HG03159 (cell line): Measurements from ENCODE around the gene BTN3A1.

Experiments used
- ATAC-seq: cut with Tn5 transposase; IDR thresholded peaks from one replicate; pipeline ENCODE4 v1.9.1; 2021; ENCODE audit warnings: mild to moderate bottlenecking, moderate library complexity; ENCODE audit not compliant: unreplicated experiment

Gene BTN3A1

GRCh38 chr6:26379292-26379691, 22.8 kb upstream of the BTN3A1 start:
- ATAC-seq = no peak

GRCh38 chr6:26379740-26380139, 22.3 kb upstream of the BTN3A1 start:
- ATAC-seq = no peak

GRCh38 chr6:26380256-26380655, 21.8 kb upstream of the BTN3A1 start:
- ATAC-seq = no peak

GRCh38 chr6:26382121-26382520, 20.0 kb upstream of the BTN3A1 start:
- no peak for ATAC-seq

DNA sequence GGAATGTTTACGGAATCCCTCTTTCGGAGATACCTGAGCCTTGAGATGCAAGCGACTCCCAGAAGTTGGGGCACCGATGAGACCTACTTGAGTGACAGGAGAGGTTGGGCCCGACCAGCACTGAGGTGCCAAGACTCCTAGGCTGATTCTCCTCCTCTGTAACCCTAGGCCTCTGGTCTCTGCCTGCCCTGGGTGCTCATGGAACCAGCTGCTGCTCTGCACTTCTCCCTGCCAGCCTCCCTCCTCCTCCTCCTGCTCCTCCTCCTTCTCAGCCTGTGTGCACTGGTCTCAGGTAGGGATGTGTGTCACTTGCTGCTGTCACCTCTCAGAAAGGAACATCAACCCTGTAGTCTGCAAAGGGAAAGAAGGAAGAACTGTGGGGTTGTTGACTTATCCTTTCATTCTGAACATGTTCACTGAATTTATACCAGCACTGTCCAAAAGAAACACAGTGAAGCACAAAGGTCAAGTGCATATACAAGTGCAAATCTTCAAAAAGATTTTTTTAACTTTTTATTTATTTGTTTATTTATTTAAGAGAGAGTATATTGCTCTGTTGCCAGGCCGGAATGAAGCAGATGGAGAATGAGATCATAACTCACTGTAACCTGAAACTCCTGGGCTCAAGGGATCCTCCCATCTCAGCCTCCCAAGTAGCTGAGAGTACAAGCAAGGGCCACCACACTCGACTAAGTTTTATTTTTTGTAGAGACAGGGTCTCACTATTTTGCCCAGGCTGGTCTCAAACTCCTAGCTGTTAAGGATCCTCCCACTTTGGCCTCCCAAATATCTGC, 18.3 kb upstream of the BTN3A1 start:
- peak; percentile 21 for ATAC-seq

- no peak for ATAC-seq
Measured at GRCh38 chr6:26385734-26386125, 16.3 kb upstream of the BTN3A1 start.

DNA sequence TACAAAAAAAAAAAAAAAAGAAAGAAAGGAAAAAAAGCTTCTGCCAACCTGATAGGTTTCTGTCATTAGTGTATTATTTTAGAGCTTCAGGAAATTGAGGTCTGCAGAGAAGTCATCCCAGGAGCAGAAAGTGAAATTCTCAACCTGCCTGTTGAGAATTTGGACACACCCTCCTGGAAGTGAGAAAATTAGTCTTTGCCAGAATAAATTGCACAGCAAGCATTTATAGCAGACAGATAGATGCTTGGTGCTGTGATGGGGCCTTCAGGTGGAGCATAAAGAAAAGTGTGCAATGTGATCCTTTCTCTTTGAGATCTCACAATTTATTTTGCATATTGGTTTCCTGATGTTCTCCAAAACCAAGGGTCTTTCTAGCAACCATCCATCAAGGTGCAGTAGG, 14.5 kb upstream of the BTN3A1 start:
- no peak for ATAC-seq

DNA sequence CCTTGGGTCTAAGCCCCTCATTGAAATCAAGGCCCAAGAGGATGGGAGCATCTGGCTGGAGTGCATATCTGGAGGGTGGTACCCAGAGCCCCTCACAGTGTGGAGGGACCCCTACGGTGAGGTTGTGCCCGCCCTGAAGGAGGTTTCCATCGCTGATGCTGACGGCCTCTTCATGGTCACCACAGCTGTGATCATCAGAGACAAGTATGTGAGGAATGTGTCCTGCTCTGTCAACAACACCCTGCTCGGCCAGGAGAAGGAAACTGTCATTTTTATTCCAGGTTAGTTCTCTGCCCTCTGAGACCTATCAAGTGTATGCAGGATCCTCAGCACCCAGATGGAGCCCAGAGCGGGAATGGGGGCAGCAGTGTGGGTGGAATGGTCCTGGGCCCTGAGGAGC, 14.1 kb upstream of the BTN3A1 start:
- ATAC-seq = no peak

GRCh38 chr6:26388441-26388840, 13.6 kb upstream of the BTN3A1 start:
- ATAC-seq = no peak

DNA sequence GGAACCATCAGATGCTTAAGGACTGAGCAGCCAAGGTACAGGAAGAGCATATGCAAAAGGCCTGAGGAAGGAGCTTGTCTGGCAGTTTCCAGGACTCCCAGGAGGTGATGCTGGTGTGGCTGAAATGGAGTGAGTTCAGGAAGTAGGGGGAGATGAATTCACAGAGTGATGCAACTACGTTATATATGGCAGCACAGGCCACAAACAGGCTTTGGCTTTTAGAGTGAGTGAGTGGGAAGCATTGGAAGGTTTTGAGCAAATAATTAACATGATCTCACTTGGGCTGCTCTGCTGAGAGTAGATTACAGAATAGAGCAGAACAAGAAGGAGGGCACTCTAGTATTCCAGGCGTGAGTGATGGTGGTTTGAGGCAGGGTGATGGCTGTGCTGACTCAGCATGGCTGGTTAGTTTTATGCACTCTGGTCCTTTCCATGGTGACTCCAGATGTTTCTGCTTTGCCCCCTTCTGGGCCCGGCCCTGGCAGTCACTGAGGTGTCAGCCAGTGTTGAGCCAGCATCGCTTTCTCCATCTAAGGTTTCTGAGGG, 12.7 kb upstream of the BTN3A1 start:
- no peak for ATAC-seq

DNA sequence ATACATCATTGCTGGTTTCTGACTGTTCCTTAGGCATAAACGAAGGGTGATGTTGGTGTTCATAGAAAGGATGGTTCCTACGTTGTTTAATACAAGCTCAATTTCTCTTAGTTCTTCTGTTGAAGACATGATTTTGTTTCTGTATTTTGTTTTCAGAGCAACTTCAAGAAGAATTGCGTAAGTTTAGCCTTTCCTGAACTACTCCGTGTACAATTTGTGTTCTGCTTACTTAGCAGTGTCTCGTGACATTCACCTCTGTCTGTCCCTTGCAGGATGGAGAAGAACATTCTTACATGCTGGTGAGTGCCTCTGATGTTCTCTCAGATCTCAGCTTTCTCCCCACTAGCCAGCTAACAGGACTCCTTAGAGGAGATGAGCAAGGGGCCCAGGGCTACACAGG, 11.5 kb upstream of the BTN3A1 start:
- ATAC-seq = no peak

GRCh38 chr6:26392932-26393636, 9.0 kb upstream of the BTN3A1 start:
- ATAC-seq = no peak

- no peak for ATAC-seq
Measured at GRCh38 chr6:26394289-26394688, 7.8 kb upstream of the BTN3A1 start.

DNA sequence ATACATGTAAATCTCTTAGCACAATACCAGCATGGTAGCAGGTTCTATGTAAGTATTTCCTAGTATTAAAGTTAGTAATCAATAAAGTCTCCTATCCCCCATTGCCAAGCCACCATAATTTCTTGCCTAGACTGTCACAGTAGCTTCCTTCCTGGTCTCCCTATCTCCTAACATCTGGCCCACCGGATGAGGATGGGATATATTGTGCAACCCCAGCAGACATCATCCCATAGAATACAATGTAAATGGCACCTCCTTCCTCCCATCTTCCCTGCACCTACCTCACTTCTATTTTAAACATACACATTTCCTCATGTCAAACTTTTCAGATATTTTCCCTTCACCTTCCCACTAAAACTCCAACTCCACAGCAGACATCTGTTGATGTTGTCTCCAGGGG, 3.5 kb upstream of the BTN3A1 start:
- no peak for ATAC-seq

DNA sequence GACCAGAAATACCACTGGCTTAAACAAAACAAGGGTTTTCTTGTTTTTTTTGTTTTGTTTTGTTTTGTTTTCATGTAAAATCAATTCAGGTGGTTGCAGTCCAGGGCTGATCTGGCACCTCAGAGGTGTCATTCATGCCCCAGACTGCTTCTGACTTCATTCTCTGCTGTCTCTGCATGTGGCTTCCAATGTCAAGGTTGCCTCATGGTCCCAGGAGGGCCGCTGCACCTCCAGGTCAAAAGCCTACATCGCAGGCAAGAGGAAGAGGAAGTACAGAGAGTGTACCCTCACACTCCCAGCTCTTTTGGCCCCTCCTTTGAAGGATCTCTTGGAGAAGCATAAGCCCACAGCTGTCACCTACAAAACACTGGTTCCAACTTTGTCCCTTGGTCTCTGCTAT, 1.4 kb upstream of the BTN3A1 start:
- no peak for ATAC-seq

- ATAC-seq = no peak
Measured at GRCh38 chr6:26401389-26401986, 587 bp upstream of the BTN3A1 start.

GRCh38 chr6:26403893-26404292, 1.8 kb downstream of the BTN3A1 start:
- ATAC-seq = no peak

DNA sequence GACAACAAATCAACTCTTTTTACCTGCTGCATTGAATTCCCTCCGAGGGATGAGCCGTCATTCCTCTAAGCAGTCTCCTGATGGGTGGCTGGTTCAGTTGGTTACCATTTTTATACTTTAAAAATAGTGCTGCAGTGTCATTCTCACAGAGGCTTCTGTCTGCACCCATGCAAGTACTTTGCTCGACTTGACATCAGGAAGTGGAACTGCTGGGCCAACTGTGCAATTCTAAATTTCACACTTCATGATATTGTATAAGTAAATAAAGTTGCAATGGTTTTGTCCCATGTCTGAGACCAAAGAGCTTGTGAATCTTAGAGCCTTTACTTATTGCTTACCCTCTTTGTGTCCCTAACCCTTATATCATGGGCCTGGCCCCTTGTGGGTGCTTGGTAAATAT, 2.5 kb downstream of the BTN3A1 start:
- ATAC-seq = no peak

GRCh38 chr6:26408828-26409730, 7.0 kb downstream of the BTN3A1 start:
- ATAC-seq = no peak

GRCh38 chr6:26411751-26412150, 9.7 kb downstream of the BTN3A1 start:
- ATAC-seq = no peak

DNA sequence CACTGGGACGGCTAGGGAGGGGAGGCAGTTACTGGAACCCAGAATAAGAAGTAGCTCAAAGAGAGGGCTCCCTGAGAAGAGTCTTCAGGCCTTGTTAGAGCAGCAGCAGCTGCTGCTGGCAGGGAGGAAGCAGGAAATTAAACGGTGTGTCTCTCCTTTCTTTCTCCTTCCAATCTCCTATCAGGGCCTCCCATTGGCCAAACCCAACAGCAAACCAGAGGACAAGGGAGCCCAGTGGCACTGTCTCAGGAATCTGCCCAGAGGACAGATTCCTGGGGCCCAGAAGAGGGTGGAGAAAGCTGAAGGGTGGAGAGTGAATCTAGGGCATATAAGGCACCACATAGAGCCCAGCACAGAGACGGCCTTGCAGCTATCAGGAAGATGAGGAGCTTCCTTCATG, 10.2 kb downstream of the BTN3A1 start:
- no peak for ATAC-seq
